GM18499 (cell line): ENCODE measurements around the gene KANSL1.
"Not testable (repeated sequence)": the region's sequence is repeated elsewhere in the genome, so short reads cannot be mapped to it uniquely, and the experiment has no call there.

ENCODE experiments used
- ATAC-seq: cut with Tn5 transposase; IDR thresholded peaks from one replicate; pipeline ENCODE4 v1.9.1; 2021; ENCODE audit warnings: moderate number of reproducible peaks; ENCODE audit not compliant: insufficient read depth, unreplicated experiment

Gene KANSL1

DNA sequence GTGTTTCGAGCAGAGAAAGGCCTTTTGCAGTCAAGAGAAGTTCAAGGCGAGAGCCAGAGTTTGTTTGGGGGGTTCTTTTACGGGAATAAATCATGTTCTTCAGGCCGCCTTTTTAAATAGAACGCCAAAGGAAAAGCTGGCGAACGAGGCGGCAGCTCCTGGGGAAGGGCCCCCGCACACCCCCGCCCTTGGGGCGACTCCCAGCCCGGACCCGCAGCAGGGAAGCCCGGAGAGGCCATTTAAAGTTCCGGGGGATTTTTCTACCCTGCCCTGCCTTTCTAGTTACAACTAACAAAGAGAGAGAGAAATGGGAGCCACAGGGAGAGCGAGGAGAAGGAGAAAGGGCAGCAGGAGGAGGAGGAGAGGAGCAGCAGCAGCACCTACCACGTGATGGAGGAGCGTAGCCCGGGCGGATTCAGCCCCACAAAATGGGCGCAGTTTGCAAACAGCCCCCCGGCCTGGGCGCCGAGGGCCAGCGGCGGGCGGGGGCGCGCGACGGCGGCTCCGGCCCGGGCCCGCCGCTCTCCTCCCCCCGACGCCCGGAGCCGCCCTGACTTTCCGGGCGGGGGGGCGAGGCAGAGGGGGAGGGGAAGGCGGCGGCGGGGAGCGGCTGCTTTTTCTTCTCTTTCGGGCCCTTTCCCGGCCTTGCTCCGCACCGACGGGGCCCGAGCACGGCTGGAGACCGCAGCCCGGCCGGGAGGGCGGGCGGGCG is 634 bp downstream of the KANSL1 start:
- ATAC-seq: no peak

- no peak for ATAC-seq
Measured at GRCh38 chr17:46192189-46192438, 1.1 kb downstream of the KANSL1 start.

DNA sequence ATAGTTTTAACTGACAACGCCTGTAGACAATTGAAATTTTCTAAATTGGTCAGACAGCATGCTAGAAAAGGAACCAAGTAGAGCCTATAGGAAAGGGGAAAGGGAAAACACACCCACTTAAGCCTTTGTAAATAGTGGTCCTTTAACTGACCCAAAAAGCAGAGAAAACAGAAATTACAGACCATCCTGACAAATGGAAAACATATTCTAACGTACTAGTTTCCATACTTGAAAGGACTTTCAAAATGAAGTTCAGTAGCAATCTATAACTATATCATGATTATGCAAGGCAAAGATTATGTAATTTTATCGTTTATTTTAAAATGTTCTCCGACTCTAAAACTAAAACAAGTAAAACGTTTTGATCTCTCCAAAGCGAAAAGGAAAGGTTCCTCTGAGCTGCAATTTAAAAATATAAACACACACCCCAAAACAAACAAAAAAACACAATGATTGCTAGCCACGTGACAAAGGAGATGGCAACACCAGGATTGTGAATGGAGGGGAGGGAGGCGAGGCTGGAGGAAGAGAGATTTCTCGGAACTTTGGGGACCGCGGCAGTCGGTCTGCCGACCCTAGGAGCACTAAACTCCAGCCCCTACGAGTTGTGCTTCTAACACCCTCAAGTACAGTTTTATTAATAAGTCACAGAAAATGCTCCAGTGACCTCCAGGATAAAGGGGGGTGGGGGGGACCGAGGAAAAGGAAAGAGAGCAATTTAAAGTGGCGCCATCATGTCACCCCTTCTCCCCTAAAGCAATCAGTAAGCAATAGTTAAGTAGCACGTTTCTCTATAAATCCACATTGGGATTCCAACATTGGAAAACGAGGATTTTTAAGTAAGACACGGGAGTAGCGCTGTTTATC is 1.7 kb downstream of the KANSL1 start:
- no peak for ATAC-seq

GRCh38 chr17:46190763-46191162 is 2.5 kb downstream of the KANSL1 start:
- ATAC-seq: no peak

- not testable (repeated sequence) for ATAC-seq
Measured at GRCh38 chr17:46186827-46187235, 6.4 kb downstream of the KANSL1 start.

GRCh38 chr17:46184696-46185095 is 8.5 kb downstream of the KANSL1 start:
- ATAC-seq: no peak

DNA sequence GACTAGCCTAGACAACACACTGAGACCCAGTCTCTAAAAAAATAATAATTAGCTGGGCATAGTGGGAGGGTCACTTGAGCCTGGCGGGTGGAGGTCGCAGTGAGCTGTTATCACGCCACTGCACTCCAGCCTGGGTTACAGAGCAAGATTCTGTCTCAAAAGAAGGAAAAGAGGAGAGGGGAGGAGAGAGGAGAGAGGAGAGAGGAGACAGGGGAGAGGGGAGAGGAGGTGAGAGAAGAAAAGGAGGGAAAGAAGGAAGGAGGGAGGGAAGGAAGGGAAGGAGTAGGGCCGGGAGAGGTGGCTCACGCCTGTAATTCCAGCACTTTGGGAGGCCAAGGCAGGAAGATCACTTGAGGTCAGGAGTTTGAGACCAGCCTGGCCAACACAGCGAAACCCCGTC is 9.8 kb downstream of the KANSL1 start:
- ATAC-seq: not testable (repeated sequence)

DNA sequence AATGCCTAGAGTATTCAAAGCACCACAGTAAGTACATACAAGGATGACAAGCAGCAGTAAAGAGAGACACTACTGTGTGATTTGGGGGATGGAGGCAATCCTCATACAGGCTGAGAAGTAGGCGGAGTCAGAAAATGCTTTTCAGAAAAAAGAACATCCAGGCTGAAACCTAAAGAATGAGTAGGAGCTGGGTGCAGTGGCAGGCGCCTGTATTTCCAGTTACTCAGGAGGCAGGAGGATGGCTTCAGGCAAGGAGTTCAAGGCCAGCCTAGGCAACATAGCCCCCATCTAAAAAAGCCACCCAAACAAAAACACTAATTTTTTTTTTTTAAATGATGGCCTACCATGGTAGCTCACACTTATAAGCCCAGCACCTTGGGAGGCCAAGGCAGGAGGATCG is 10.3 kb downstream of the KANSL1 start:
- ATAC-seq: no peak

DNA sequence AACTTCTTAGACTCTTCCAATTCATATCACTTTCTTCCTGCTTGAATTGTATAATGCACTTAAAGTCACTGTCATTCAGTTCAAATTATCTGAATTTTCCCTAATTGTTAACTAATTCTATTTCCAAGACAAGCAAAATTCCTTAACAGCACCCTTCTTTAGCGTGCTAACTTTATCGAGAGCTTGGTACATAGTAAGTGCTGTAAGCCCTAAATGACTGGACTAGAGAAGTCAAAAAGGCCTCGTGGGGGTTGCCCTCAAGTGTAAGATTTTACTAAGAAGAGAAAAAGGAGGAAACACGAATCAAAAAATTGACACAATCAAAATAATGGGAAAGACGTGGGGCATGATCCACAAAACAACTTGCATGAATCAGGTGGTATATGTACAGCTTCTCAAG is 11.3 kb downstream of the KANSL1 start:
- ATAC-seq: no peak

- ATAC-seq: not testable (repeated sequence)
Measured at GRCh38 chr17:46181316-46181715, 11.9 kb downstream of the KANSL1 start.

GRCh38 chr17:46180892-46181274 is 12.3 kb downstream of the KANSL1 start:
- ATAC-seq: no peak

GRCh38 chr17:46180185-46180891 is 12.9 kb downstream of the KANSL1 start:
- ATAC-seq: not testable (repeated sequence)

DNA sequence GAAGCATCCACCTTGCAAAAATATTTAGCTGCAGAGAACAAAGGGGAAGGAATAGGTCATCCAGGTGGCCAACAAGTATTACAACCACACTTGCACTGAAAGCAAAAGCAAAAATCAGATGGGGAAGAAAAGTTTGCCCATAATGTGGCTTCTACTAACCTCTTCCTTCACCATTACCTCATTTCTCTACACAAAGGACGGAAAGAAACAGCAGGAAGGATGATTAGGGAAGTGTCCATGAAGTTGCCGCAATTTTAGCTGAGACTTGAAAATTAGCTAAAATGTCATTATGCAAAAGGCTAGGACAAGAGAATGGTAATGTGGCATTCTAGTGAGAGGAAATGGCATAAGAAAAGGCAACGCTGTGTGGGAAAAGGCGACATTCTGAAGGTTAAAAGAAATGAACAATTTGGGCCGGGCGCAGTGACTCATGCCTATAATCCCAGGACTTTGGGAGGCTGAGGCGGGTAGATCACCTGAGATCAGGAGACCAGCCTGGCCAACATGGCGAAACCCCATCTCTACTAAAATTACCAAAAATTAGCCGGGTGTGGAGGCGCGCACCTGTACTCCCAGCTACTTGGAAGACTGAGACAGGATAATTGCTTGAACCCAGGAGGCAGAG is 13.7 kb downstream of the KANSL1 start:
- ATAC-seq: no peak

GRCh38 chr17:46178550-46179214 is 14.5 kb downstream of the KANSL1 start:
- no peak for ATAC-seq

DNA sequence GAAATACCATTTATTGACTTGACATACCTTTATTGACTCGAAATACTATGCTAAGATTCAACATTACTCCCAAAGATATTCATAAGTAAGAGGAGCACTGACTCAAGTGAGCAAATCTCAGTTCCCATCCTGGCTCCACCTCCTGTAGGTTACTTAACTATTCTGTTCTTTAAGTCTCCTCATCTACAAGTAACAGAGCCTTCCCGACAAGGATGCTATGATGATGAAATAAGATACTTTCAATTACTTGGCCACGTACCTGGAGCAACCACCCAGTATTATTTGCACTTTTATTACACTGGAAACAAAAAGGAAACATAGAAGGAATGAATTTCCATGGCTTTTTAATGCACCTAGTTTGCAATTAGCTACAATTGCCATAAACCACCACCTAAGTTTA is 16.3 kb downstream of the KANSL1 start:
- no peak for ATAC-seq

GRCh38 chr17:46175891-46176290 is 17.3 kb downstream of the KANSL1 start:
- no peak for ATAC-seq

DNA sequence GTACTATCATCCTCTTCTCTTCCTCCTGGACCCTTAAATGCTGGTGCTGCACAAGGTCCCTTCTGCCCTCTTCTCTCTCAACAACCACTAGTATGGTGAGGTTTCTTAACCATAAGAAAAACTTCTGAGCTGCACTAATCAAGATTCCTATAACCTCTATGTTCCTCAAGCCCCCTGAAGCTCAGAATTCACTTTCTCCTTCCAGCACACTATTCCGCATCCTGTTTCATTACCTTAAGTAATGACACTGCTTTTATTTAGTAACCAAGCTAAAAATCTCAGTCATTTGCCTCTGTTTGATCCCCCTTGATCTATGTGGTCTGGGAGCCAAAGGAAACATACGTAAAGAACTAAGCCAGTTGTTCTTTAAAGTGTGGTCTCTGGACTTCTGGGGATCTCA is 20.1 kb downstream of the KANSL1 start:
- no peak for ATAC-seq

- no peak for ATAC-seq
Measured at GRCh38 chr17:46171939-46172338, 21.3 kb downstream of the KANSL1 start.

DNA sequence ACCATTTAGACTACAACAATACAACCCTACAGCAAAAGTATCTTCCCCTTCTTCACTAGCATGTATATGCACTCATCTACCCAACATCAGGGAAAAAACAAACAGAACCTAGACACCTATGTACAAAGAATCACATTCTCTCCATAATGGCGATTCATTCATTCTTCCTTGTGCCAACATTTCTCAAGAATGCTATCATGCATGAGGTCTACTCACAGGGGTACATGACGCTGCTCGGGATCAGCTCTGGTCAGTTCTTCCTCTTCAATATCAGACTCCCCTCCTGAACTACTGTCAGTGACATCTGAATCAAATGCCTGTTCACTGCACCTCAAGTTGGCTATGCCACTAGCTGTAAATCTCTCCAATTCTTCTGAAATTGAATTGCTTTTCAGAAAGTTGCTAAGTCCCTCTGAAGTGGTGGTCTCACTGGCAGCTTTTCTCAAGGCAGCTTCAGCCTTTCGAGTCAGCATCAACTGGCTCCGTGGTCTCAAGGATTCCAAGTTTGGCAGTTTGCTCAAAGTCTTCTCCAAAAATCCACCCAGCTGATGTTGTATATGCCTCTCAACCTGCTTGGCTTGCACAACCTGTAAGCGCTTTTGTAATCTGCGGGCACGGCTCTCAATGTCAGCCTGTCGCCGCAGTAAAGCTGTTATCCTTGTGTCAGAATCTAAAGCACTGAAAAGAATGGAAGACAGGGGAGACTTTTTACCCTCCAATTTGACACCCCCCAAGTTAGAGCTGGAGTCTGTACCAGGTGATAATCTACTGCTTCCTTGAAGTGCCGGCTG is 22.4 kb downstream of the KANSL1 start:
- no peak for ATAC-seq
